GM12872 (cell line): Measurements from ENCODE around the gene NSUN2.

Experiments used
- CTCF ChIP-seq: IDR thresholded peaks from 3 replicates; pipeline ENCODE4 v1.5.1; 2011; ENCODE audit warnings: low read depth, mild to moderate bottlenecking, low read length, moderate library complexity; ENCODE audit not compliant: insufficient read depth

The NSUN2 gene

GRCh38 chr5:6587171-6587570 is 45.7 kb downstream of the NSUN2 start:
- no peak for TF ChIP-seq CTCF

GRCh38 chr5:6586647-6587042 is 46.2 kb downstream of the NSUN2 start:
- TF ChIP-seq CTCF = no peak

- TF ChIP-seq CTCF = no peak
Measured at GRCh38 chr5:6585939-6586646, 46.8 kb downstream of the NSUN2 start.

GRCh38 chr5:6585168-6585567 is 47.7 kb downstream of the NSUN2 start:
- no peak for TF ChIP-seq CTCF

GRCh38 chr5:6584727-6585126 is 48.1 kb downstream of the NSUN2 start:
- no peak for TF ChIP-seq CTCF

GRCh38 chr5:6584101-6584645 is 48.7 kb downstream of the NSUN2 start:
- no peak for TF ChIP-seq CTCF

- peak; percentile 7; the same call in 1 of the 3 replicates for TF ChIP-seq CTCF
Measured at GRCh38 chr5:6583049-6583880, 49.6 kb downstream of the NSUN2 start.
